Spinal cord (tissue), 10 donors: Measurements from ENCODE around the gene HSPB7. TPM values are rescaled to one million over a fixed set of nuclear protein-coding genes. Genes with fewer than 3 reads are reported as not detected.
"Not testable (repeated sequence)": the region's sequence is repeated elsewhere in the genome, so short reads cannot be mapped to it uniquely, and the experiment has no call there.

Experiments
- DNase-seq, 6 donors: peaks; one replicate each; pipeline versions ENCODE4 v3.0.0 to v3.0.0-alpha.2; 2013 to 2015; ENCODE audit warnings: low spot score in 6 of 6, low read depth in 4 of 6
- H3K27ac ChIP-seq: one replicate; pipeline ENCODE4 v1.5.1; 2013; ENCODE audit warnings: low read depth, low read length, control low read depth
- H3K27me3 ChIP-seq: one replicate; pipeline ENCODE4 v1.6.1; 2013; ENCODE audit warnings: low read length; ENCODE audit not compliant: control insufficient read depth, insufficient read depth
- H3K36me3 ChIP-seq: one replicate; pipeline ENCODE4 v1.6.1; 2013; ENCODE audit warnings: low read length; ENCODE audit not compliant: control insufficient read depth, insufficient read depth
- H3K4me1 ChIP-seq: one replicate; pipeline ENCODE4 v1.6.1; 2013; ENCODE audit warnings: low read length; ENCODE audit not compliant: control insufficient read depth, insufficient read depth
- H3K4me3 ChIP-seq: one replicate; pipeline ENCODE4 v1.5.1; 2013; ENCODE audit warnings: low read depth, low read length, control low read depth
- H3K9me3 ChIP-seq: one replicate; pipeline ENCODE4 v1.6.1; 2013; ENCODE audit warnings: low read length; ENCODE audit not compliant: control insufficient read depth, insufficient read depth
- WGBS: methylation state at CpG from one replicate; pipeline ENCODE4 v1.1.5; 2013; ENCODE audit warnings: missing lambda C conversion rate; ENCODE audit not compliant: insufficient coverage; 5-methylcytosine and 5-hydroxymethylcytosine counted together
- polyA plus RNA-seq, 2 donors: library from polyadenylated mRNA; unstranded; fragments of 120-200 nt; gene quantifications; one replicate each; pipeline ENCODE4 v1.2.1, GENCODE V29; 2013; ENCODE audit not compliant: insufficient read length in 2 of 2
- total RNA-seq, 2 donors: library from RNA; depleted of rRNA in 1 of 2; stranded (reverse); fragments of 120-200 nt in 1 of 2; fragments of >200 nt in 1 of 2; gene quantifications; one replicate each; pipeline versions ENCODE4 v1.2.3 to v1.2.4, GENCODE V29; 2013 to 2014
- donor health status: healthy.

HSPB7 gene
- total and polyA plus RNA-seq, 4 donors = 1.4 to 2.7 (median 2.1) TPM

DNA sequence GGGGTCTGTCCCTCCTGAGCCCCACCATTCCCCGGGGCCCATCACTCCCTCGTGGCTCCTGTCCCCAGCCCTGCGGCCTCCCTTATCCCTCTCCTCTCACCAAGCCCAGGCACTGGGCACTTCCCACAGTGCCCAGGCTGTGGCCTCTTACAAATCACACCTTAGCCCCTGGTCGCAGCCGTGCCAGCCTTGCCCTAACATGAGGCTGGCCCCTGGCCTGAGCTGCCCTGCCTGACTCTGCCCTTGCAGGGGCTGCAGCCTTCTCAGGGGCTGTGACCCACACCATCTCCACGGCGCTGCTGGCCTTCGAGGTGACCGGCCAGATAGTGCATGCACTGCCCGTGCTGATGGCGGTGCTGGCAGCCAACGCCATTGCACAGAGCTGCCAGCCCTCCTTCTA lies 34.1 kb upstream of the HSPB7 start:
- peaks cover 19% of the 10 kb centered on the region for H3K4me1 ChIP-seq
- not testable (repeated sequence) for H3K36me3 ChIP-seq, H3K27ac ChIP-seq, H3K9me3 ChIP-seq, H3K27me3 ChIP-seq, H3K4me3 ChIP-seq, DNase-seq
- 90% methylated on average over 11 of the region's 12 CpGs for WGBS

- DNase-seq = no peak
- Histone ChIP-seq H3K4me3 (no peak overlapping the region), H3K27ac (no peak overlapping the region), H3K9me3 (no peaks in the 10 kb centered on the region), H3K4me1 (peaks cover 16% of the 10 kb centered on the region), H3K36me3 (no peaks in the 10 kb centered on the region), H3K27me3 (peaks cover 3% of the 10 kb centered on the region)
- WGBS = 93% methylated on average over 3 of the region's 3 CpGs
These were observed 33.2 kb upstream of the HSPB7 start for GRCh38 chr1:16051039-16051438.

DNA sequence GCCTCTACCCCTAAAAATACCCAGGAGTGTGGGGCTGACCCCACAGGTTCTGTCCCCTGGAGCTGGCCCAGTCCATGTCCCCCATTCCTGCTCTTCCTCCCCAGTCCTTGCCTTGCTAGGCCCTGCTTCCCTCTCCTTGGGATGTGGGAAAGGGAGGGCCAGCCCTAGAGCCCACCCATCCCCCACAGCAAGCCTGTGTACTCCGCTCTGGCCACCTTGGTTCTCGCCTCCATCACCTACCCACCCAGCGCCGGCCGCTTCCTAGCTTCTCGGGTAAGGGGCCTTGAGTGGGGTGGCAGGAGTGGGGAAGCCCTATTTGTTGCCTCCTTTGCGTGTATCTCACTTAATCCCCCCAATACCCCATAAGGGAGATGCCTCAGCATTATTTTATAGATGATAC lies 32.5 kb upstream of the HSPB7 start:
- Histone ChIP-seq H3K4me1 (peaks cover 14% of the 10 kb centered on the region), H3K4me3 (no peak overlapping the region), H3K27ac (no peak overlapping the region), H3K9me3 (no peaks in the 10 kb centered on the region), H3K36me3 (no peaks in the 10 kb centered on the region), H3K27me3 (peaks cover 3% of the 10 kb centered on the region)
- no CpG with 5 or more reads among the region's 7 CpGs for WGBS
- no peak for DNase-seq

DNA sequence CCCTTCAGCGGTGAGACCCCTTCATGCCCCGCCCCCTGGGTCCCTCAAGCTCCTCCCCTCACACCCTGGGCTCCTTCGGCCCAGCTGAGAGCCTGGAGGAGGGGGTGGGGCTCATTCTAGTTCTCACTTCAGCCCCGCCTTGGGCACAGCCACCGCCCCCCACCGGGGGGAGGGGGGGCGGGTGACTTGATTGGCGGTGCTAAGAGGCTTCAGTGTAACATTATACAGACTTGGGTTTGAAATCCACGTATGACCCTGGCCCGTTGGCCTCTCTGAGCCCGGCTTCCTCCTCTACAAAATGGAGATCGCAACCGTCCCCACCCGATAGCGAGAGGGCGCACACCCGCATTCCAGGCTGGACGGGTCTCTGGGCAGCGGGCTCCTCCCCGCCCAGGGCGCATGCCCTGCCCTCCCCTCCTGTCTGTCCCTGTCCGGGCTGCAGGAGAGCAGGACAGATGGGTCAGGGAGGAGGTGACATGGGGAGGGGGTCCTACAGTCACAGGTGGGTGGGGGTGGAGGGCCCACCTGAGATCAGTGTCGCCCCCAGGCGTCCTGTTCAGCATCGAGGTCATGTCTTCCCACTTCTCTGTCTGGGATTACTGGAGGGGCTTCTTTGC lies 30.8 kb upstream of the HSPB7 start:
- peak in 4 of 6 donors; percentile 23 to 89 (median 52) for DNase-seq
- Histone ChIP-seq H3K4me1 (peaks cover 14% of the 10 kb centered on the region), H3K9me3 (no peaks in the 10 kb centered on the region), H3K27ac (no peak overlapping the region), H3K36me3 (no peaks in the 10 kb centered on the region), H3K27me3 (peaks cover 3% of the 10 kb centered on the region), H3K4me3 (peak overlapping the region; percentile 39)
- 3% methylated on average over 15 of the region's 25 CpGs for WGBS

DNA sequence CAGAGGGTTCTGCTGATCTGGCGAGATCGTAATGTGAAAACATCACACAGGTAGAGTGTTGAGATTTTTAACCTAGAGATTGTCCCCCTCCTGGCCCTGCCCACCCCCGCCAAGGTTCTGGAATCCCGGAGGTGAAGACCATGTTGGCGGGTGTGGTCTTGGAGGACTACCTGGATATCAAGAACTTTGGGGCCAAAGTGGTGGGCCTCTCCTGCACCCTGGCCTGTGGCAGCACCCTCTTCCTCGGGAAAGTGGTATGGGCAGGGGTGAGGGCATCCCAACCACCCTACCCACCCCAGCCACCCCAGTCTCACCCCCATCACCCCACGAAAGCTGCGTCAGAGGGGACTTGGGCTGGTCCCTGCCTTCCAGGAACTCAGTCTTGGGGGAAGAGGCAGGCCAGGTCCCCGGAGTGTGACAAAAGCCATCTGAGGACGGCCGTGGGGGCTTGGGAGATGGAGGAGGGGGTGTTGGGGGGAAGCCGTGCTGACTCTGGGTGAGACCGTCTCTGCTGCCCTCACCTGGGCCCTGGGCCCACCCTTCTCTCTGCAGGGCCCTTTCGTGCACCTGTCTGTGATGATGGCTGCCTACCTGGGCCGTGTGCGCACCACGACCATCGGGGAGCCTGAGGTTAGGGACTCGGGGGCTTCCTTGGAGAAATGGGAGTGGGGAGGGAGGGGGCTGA lies 30.1 kb upstream of the HSPB7 start:
- Histone ChIP-seq H3K4me1 (peaks cover 14% of the 10 kb centered on the region), H3K4me3 (no peak overlapping the region), H3K9me3 (no peaks in the 10 kb centered on the region), H3K27me3 (peaks cover 3% of the 10 kb centered on the region), H3K27ac (no peak overlapping the region), H3K36me3 (no peaks in the 10 kb centered on the region)
- 53% methylated on average over 7 of the region's 19 CpGs for WGBS
- no peak for DNase-seq

DNA sequence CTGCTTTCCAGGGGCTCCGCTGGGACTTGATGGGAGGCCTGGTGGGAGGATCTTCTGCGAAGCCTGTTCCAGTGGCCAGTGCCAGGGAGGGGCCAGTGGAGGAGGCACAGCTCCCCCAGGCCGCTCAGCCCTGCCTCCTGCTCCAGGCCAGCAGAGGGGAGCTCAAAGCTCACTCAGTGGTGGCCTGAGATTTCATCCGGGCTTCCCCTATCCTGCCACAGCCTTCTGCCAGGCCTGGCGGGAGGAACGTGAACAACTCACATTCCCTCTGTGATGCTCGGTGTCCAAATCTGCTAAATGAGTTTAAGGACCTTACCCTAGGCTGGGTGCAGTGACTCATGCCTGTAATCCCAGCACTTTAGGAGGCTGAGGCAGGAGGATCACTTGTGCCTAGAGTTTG lies 29.0 kb upstream of the HSPB7 start:
- H3K27me3 ChIP-seq = peaks cover 3% of the 10 kb centered on the region
- 56% methylated on average over 7 of the region's 7 CpGs for WGBS
- no peaks in the 10 kb centered on the region for H3K36me3 ChIP-seq
- DNase-seq = no peak
- H3K9me3 ChIP-seq = no peaks in the 10 kb centered on the region
- no peak overlapping the region for H3K27ac ChIP-seq
- peaks cover 14% of the 10 kb centered on the region for H3K4me1 ChIP-seq
- no peak overlapping the region for H3K4me3 ChIP-seq

GRCh38 chr1:16043950-16044349 lies 26.1 kb upstream of the HSPB7 start:
- Histone ChIP-seq H3K4me3 (no peak overlapping the region), H3K27ac (no peak overlapping the region), H3K4me1 (peaks cover 10% of the 10 kb centered on the region), H3K36me3 (no peaks in the 10 kb centered on the region), H3K9me3 (no peaks in the 10 kb centered on the region), H3K27me3 (peaks cover 3% of the 10 kb centered on the region)
- no peak for DNase-seq
- WGBS = 78% methylated on average over 3 of the region's 5 CpGs

DNA sequence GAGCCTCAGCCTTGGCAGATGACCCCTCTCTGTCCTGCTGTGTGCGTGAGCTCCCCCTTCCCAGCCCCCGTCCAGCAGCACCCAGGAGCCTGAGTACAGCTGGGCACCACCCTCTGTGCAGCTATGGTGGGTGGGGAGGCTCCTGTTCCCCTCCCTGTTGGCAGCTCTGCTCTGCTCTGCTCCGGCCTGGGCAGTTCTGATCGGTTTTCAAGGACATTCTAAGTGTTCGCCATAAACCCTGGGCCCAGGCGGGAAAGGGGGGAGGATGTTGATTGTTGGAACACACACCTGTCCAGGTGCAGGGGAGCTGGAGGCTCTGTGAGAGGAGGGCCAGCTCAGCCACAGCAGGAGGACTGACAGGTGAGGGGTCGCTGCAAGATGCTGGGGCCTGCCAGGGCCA lies 25.7 kb upstream of the HSPB7 start, which contains the start of gene CLCNKB:
Gene CLCNKB (plus strand): TSS at position 262 of the 400 bp plus-strand sequence. CDS start 711 bp downstream, outside the sequence.
- peaks cover 6% of the 10 kb centered on the region for H3K4me1 ChIP-seq
- no peaks in the 10 kb centered on the region for H3K9me3 ChIP-seq
- H3K36me3 ChIP-seq = no peaks in the 10 kb centered on the region
- H3K27me3 ChIP-seq = no peaks in the 10 kb centered on the region
- H3K27ac ChIP-seq = no peak within 1 kb of the TSS
- no peak within 1 kb of the TSS for H3K4me3 ChIP-seq
- no peak for DNase-seq
- WGBS = 75% methylated on average over 6 of the region's 7 CpGs

- H3K27ac ChIP-seq, DNase-seq: not testable (repeated sequence)
These were observed 24.8 kb upstream of the HSPB7 start for GRCh38 chr1:16042654-16043053.

DNA sequence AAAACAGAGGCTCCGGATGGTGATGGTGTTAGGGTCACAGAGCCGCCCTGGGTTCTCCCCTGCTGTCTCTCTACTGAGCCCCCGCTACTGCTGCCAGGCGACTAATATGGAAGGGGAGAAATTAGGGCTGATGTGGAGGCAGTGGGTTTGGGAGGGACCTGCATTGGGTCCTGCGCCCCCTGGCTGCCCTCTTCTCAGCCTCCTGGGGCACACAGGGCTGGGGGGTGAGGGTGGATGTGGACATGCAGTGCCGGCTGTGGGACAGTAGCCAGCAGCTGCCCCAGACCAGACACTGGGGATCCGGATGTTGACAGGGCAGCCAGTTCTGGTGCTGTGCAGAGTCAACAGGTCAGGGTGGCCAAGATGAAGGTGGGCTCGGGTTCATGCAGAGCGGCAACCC lies 24.3 kb upstream of the HSPB7 start:
- no peaks in the 10 kb centered on the region for H3K4me1 ChIP-seq
- no peak overlapping the region for H3K4me3 ChIP-seq
- no peak for DNase-seq
- 72% methylated on average over 5 of the region's 9 CpGs for WGBS
- H3K36me3 ChIP-seq = no peaks in the 10 kb centered on the region
- H3K9me3 ChIP-seq = no peaks in the 10 kb centered on the region
- H3K27ac ChIP-seq = no peak overlapping the region
- H3K27me3 ChIP-seq = no peaks in the 10 kb centered on the region

More at GRCh38 chr1:16042654-16043053, 24.8 kb upstream of the HSPB7 start:
- H3K4me1 ChIP-seq, H3K4me3 ChIP-seq, H3K27me3 ChIP-seq, H3K36me3 ChIP-seq, H3K9me3 ChIP-seq: not testable (repeated sequence)
- WGBS = 100% methylated on average over 1 of the region's 9 CpGs
